Stimulated activated CD4-positive, alpha-beta T cell treated with anti-CD3 and anti-CD28 coated beads, TNF-alpha, amount 100 ng/mL, for 24 hours (primary cell): ENCODE results near the gene IFI6.
"Not testable (repeated sequence)": the region's sequence is repeated elsewhere in the genome, so short reads cannot be mapped to it uniquely, and the experiment has no call there.

Source experiments
- DNase-seq, 3 experiments: peaks; one replicate each; pipeline ENCODE4 v3.0.0-alpha.2; 2020; ENCODE audit warnings: low read depth in 3 of 3

IFI6 gene

DNA sequence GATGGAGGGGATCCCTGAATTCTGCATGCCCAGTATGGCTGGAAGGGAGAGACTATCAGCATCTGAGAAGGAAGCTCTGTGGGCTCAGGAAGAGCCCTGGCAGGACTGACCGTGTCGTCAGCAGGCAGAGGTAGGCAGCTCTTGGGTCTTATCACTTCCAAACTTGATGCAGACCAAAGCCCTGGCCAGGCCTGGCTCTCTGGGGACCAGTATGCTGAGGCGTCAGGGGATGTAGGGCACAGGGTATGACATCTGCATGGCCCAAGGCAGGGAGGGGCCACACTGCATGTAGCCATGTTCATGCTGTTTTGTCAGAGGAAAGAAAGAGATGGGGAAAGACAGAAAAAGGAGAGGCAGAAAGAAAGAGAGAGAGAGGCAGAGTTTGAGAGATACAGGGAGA lies 43.3 kb downstream of the IFI6 start:
- no peak for DNase-seq

DNA sequence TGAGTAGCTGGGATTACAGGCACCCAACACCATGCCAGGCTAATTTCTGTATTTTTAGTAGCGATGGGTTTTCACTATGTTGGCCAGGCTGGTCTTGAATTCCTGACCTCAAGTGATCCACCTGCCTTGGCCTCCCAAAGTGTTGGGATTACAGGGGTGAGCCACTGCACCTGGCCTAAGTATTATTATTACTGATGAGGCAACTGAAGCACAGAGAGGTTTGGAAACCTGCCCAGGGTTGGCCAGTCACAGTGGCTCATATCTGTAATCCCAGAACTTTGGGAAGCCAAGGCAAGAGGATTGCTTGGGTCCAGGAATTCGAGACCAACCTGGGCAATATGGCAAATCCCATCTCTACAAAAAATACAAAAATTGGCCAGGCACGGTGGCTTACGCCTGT lies 44.3 kb downstream of the IFI6 start:
- not testable (repeated sequence) for DNase-seq

DNA sequence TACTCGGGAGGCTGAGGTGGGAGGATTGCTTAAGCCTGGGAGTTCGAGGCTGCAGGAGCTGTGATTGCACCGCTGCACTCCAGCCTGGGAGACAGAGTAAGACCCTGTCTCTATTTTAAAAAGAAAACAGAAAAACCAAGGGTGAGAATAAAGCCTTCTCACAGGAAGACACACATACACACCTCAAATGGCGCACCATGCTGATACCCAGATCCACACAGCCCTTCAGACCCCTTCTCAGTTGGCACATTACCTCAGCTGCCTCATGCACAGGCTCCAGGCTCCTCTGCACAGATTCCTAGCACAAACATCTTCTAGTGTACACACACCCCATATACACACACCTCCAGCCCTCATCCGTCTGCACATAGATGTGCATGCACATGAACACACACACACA lies 44.9 kb downstream of the IFI6 start:
- no peak for DNase-seq

DNA sequence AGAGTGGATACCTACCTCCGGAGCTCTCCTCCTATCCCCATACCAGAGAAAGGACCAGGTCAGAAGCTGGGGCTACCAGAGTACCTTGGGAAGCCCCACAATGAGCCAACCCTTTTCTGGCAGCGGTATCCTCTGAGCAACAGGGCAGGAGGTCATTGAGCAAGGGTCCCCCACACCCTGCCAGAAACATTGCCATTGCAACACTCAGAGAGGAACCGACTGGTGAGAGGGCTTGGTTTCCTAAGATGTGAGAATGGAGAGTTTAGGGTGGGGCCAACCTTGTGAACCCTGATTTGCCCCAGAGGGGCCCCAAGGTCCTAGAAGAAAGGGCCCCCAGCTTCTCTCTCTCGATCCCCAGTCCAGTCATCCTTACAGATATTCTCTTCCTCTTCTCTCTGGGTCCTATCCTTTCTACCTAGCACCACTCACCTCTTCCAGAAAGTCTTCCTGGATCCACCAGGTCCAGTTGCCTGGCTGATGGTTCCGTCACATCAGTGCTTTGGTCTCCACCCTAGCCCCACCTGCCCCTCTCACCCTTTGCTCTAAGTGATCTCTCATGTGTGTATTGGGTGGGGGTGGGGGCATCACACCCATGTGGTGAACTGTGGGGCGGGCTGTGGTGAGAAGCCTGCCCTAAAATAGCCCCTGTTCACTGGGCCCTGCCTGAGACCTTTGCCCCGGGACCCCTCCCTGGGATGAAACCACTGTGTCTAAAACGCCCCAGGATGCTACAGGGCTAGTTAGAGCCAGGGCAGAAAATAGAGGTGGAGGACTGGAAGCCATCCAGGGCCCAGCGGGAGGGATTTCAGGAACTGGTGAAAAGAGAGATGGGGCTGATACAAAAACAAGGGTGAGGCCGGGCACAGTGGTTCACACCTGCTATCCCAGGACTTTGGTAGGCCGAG lies 45.7 kb downstream of the IFI6 start:
- no peak for DNase-seq

DNA sequence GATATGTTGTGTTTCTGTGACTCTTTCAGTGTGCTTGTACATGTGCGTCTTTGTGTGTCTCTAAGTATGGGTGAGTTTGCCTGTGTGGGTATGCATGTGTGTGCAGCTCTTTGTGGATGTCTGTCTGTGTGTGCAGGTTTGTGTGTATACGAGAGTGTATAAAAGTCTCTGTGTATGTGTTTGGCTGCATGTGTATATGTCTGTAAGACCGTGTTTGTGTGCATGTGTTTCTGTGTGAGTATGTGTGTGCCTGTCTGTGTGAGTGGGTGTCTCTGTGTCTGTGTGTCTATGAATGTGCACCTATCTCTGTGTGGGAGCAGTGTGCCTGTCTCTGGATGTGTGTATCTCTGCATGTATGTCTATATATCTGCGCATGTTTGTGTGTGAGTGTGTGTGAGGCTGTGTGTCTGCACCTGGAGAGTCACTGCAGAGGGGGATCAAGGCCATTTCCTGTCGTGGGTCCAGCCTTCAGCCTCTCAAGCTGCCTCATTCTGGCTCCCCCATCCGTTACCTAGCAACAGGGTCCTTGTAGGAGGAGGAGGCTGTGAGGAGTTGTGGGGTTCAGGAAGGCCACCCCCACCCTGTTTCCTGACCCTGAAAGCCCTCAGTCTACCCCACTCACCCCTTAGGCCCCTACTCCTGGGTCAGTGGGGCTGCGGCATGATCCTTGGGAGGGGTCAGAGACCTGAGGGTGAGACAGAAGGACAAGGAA lies 47.4 kb downstream of the IFI6 start:
- DNase-seq = no peak

DNA sequence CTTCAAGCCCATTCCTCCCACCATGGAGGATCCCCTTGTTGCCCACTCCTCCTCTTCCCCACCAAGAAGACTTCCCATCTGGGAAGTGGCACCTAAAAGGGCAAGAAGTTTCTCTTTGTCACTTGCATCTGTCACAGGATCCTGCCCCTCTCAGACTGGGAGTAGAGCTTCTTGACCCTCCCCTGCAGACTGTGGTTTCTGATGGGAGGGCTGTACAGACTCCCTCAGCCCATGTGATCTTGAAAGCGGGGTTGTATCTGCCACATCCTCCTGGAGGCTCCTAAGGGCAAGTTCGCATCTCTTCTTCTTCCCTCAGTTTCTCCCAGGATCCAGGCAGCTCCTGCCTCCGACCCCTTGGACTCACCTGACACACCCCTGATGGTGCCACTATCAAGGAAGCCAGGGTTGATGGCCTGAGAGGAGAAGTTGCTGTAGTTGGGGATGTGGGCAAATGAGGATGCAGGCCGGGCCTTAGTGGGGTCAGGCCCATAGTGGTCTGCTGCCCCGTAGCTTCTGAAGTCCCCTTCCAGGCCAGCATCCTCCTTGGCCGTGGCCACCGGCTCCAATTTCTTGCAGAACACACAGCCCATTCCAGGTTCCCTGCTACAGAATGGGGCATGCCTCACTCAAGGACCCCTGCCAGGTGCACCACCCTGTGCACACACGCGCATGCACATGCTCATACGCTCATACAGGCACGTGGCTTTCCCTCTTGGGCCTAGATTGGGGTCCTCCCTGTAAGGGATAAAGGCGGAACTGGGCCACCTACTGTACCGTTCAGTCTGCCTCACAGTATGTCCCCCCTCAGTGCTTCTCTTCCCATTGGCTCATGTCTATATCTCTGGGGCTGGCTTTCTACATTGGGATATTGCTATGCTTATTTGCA lies 48.4 kb downstream of the IFI6 start:
- no peak for DNase-seq

DNA sequence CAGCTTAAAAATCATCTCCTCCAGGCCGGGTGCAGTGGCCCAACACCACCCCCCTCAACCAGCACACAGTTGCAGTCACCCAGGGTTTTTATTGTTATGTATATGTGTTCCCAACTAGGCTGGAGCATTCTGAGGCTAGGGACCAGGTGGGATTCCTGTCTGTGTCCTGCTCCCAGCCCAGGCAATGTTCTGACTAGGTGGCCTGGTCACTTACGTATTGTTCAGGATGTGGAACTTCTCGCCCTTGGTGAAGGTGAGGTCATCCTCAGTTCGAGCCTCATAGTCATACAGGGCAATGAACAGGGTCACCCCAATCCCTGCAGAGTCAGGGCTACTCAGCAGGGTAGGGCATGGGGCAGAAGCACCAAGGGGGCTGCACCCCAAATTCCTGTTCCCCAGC lies 49.2 kb downstream of the IFI6 start:
- DNase-seq = no peak

DNA sequence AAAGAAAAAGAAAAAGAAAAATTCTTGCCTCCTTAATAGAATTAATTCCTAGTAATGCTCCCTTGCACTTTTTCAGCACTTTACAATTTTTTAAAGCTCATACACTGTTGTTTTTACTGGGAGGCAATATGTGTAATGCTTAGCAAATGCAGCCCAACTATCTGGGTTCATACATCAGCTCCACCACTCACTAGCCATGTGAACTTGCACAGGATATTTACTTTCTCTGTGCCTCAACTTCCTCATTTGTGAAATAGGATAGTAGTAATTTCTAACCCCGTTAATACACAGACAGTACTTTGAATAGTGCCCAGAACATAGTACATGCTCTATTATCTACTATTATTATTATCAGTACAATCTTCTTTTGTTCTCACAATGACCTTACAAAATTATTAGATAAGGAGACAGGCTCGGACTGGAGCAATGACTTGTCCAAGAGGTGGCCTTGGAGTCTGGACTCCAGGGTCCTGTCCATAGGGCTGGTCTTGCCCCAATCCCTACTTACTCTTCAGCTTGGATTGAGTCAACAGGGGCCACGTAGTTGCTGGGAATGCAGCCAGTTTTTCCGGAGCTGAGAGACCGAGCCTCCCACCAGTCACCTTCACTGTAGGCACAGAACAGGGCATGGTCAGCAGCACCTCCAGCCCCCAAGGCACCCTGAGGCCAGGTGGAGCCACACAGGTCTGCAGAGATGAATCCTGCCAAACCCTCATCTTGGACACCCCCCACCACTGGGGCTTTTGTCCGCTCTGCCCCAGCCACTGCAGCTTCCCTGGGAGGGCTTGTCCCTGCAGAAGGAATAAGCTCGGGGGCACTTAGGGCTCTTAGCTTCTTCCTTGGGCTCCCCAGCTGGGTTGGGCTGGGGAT lies 50.7 kb downstream of the IFI6 start:
- DNase-seq = no peak

DNA sequence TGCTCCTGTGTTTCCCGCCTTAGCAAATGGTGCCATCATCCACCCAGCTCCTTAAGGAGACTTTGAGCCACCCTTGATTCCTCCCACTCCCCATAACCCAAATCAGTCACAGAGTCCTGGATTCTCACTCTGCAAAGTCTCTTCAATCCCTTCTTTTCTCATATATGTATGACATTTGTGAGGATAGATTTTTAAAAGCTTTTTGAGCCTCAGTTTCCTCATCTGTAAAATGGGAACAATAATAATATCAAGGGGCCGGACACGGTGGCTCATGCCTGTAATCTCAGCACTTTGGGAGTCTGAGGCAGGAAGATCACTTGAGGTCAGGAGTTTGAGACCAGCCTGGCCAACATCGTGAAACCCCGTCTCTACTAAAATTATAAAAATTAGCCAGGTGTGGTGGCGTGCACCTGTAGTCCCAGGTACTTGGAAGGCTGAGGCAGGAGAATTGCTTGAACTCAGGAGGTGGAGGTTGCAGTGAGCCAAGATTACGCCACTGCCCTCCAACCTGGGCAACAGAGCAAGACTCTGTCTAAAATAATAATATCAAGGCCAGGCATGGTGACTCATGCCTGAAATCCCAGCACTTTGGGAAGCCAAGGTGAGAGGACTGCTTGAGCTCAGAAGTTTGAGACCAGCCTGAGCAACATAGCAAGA lies 52.1 kb downstream of the IFI6 start:
- DNase-seq = not testable (repeated sequence)

DNA sequence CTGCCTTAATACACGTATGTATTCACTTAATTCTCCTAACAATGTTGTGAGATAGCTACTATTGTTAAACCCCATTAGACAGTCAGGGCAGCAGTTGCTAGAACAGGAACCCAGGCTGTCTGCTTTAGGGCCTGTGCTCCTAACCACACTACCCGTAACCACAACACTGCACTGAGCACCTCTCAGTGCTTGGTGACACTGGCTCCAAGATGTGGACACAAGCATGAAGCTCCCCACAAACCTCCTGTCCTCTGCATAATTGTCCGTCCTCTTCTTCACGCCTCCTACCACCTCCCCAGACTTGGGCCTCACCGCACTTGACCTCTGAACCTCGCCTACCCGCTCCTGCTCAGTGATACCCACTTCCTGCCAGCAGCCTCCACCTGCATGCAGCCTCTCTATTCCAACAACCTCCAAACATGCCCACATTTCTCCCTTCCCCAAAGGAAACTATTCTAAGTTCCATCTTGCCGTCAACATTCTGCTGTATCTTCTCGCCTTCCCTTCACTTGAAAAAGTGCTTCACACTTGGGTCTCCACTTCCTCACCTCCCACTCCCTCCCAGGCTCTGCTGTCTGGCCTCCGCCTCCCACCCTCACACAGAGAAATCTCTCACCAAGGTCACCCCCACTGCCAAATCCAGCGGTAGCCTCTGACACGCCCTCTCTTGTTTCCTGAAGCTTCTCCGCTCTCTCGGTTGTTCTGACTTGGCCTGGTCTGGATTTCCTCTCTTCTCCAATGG lies 53.5 kb downstream of the IFI6 start:
- no peak for DNase-seq

DNA sequence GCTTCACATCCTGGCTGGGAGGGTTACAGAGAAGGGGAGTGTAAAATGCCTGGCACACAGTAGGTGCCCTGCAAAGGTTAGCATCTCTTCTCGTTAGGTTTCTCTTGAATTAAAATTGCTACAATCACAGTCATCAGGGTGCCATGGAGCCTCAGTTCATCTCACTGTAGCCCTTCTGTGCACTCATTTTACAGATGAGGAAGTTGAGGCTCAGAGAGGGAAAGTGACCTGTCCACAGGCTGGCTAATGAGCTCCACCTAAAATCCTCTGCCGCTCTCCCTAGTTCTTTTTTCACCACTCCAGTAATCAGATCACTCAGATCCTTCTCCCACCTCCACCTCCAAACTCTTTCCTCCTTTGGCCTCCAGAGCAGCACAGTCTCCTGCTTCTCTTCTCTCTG lies 54.6 kb downstream of the IFI6 start:
- no peak for DNase-seq

DNA sequence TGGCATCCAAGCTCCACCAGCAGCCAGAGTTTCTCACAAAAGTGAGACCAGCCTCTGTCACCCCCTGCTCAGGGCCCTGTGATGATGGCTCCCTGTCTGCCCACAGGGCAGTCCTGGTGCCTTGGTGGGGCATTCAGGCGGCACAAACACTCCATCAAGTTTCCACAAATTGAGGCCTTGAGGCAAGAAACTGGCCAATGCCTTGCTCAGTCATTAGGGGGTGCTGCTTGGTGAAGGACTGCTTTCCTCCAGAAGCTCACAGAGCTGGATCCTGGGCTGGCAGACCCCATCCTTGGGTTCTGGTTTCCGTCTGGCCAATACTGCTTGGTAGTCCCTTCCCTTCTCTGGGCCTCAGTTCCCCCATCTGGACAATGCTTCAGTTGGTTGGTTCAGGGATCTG lies 55.6 kb downstream of the IFI6 start:
- no peak for DNase-seq
